Ascending aorta (tissue), 2 donors: ENCODE data around the gene MAPK12. TPM values are rescaled to one million over a fixed set of nuclear protein-coding genes. Genes with fewer than 3 reads are reported as not detected.

Source experiments
- DNase-seq, 2 donors: peaks; one replicate each; pipeline ENCODE4 v3.0.0-alpha.2; 2019; ENCODE audit warnings: low spot score in 2 of 2
- H3K27ac ChIP-seq, 2 donors: fragments of 200-600 bp; sonication (generic); one replicate each; pipeline ENCODE4 v1.5.1; 2016 to 2017; ENCODE audit warnings: mild to moderate bottlenecking in 1 of 2
- H3K27me3 ChIP-seq: fragments of 200-600 bp; sonication (generic); one replicate; pipeline ENCODE4 v1.5.1; 2017
- H3K36me3 ChIP-seq, 2 donors: fragments of 200-600 bp; sonication (generic); one replicate each; pipeline ENCODE4 v1.5.1; 2016
- H3K4me1 ChIP-seq, 2 donors: fragments of 200-600 bp; sonication (generic); one replicate each; pipeline ENCODE4 v1.5.1; 2016 to 2017; ENCODE audit warnings: mild to moderate bottlenecking in 1 of 2
- H3K4me3 ChIP-seq, 2 donors: fragments of 200-600 bp; sonication (generic); one replicate each; pipeline ENCODE4 v1.5.1; 2016 to 2017; ENCODE audit warnings: mild to moderate bottlenecking in 1 of 2
- H3K9me3 ChIP-seq, 2 donors: fragments of 200-600 bp; sonication (generic); one replicate each; pipeline ENCODE4 v1.5.1; 2016
- intact Hi-C: fragments of 100-400 bp; cut with DNase I; formaldehyde crosslinking; loops from one replicate; pipeline ENCODE4 v1.15.1; 2023
- total RNA-seq: library from RNA; depleted of rRNA; stranded (reverse); fragments of >200 nt; gene quantifications from one replicate; pipeline ENCODE4 v1.1.0, GENCODE V29; 2016
- TF ChIP-seq, protein P1 (sequence below), 3 experiments: fragments of 200-600 bp in 2 of 3; fragments of 450-650 bp in 1 of 3; sonication (generic) in 2 of 3; IDR thresholded peaks; one replicate each; pipeline ENCODE4 v1.5.1; 2016 to 2019; ENCODE audit warnings: antibody characterized with exemption in 3 of 3, mild to moderate bottlenecking in 1 of 3, moderate library complexity in 1 of 3

Gene MAPK12
- total RNA-seq, 1 donor from 2014 or later: 29.4 TPM

DNA sequence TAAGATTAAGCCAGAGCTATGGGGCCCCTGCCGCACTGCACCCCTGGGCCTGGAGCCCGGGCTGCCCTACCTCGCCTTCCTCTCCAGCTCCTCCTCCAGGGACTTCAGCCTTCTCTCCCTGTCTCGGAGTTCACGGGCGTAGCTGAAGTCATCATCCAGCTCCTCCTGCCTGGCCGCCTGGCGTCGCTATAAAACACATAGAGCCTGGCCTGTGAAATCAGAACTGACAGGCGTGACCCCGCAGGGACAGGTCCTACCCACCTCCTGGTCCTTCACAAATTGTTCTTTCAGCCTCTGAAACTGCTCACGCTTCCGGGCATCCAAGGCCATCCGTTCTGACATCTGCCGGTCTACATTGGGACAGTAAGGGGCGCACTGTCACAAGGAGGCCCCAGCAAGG lies 37.4 kb downstream of the MAPK12 start:
- Histone ChIP-seq H3K9me3 (no peaks in the 10 kb centered on the region), H3K36me3 (peaks cover 85 to 94% of the 10 kb centered on the region in 2 donors), H3K27ac (no peak overlapping the region), H3K27me3 (no peaks in the 10 kb centered on the region), H3K4me1 (no peaks in the 10 kb centered on the region), H3K4me3 (no peak overlapping the region)
- no peak for DNase-seq
- intact Hi-C loops: no loop called here
- TF ChIP-seq, protein P1, sequence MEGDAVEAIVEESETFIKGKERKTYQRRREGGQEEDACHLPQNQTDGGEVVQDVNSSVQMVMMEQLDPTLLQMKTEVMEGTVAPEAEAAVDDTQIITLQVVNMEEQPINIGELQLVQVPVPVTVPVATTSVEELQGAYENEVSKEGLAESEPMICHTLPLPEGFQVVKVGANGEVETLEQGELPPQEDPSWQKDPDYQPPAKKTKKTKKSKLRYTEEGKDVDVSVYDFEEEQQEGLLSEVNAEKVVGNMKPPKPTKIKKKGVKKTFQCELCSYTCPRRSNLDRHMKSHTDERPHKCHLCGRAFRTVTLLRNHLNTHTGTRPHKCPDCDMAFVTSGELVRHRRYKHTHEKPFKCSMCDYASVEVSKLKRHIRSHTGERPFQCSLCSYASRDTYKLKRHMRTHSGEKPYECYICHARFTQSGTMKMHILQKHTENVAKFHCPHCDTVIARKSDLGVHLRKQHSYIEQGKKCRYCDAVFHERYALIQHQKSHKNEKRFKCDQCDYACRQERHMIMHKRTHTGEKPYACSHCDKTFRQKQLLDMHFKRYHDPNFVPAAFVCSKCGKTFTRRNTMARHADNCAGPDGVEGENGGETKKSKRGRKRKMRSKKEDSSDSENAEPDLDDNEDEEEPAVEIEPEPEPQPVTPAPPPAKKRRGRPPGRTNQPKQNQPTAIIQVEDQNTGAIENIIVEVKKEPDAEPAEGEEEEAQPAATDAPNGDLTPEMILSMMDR (IDR thresholded peaks at IDR 0.05): no peak

DNA sequence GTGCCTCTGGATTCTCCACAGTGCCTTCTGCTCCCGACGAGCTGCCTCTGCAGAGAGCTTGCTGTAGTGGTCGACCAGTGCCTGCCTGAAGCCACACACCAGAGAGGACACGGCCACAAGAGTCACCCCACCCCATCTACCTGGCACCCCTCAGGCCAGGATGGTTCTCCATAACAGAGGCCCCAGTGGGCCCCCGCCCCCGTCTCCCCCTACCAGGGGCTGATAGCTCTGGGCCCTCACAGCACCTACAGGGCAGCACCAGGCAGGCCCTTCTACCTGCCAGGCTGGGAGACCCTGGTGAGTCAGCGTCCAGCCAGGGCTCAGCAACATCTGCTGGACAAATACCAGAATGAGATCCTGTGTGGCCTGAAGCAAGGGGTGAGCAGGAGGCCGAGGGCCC lies 39.0 kb downstream of the MAPK12 start:
- Histone ChIP-seq H3K4me1 (no peaks in the 10 kb centered on the region), H3K9me3 (no peaks in the 10 kb centered on the region), H3K27ac (no peak overlapping the region), H3K27me3 (no peaks in the 10 kb centered on the region), H3K4me3 (no peak overlapping the region), H3K36me3 (peaks cover 87 to 94% of the 10 kb centered on the region in 2 donors)
- TF ChIP-seq, protein P1 (IDR thresholded peaks at IDR 0.05): no peak
- no peak for DNase-seq
- intact Hi-C loops: no loop called here

DNA sequence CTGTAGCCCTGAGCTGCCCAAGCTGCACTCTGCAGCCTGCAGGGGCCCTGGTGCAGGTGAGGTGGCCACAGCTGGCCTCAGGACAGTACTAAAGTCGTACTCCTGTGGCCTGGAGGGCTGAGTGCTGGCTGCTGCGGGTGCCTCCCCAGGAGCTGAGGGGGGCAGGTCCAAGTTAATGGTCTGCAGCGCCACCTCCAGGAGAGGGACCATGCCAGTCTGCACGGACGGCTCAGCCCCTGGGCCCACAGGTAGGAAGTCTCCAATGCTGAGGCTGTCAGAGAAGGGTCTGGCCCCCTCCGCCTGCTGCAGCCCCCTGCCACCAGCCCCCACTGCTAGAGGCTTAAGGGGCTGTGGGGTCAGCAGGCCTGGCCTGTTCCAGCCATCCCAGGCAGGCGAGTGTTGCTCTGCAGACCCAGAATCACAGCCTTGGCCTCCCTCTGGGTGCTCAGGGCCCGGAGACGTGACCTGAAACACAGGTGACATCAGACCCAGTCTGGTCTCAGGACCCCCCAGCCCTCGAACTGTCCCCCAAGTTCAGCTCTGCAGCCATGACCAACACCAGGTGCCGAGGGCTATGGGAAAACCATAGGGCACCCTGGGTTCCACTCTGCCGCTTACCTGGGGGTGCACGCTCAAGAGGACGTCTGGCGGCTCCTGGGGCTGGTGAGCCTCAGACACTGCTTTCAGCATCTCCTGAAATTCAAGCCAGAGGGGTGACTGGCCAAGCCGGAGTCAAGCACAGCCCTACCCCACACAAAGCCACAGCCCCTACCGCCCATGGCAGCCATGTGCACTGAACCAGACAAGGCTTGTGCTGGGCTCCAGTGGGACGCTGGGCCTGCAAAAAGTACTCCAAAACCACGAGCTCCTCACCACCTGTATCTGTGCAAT lies 39.8 kb downstream of the MAPK12 start:
- no peak overlapping the region for H3K27ac ChIP-seq
- H3K36me3 ChIP-seq: peaks cover 87 to 94% of the 10 kb centered on the region in 2 donors
- intact Hi-C loops: no loop called here
- no peaks in the 10 kb centered on the region for H3K9me3 ChIP-seq
- no peak for DNase-seq
- no peak overlapping the region for H3K4me3 ChIP-seq
- TF ChIP-seq, protein P1 (IDR thresholded peaks at IDR 0.05): no peak
- no peaks in the 10 kb centered on the region for H3K27me3 ChIP-seq
- no peaks in the 10 kb centered on the region for H3K4me1 ChIP-seq

DNA sequence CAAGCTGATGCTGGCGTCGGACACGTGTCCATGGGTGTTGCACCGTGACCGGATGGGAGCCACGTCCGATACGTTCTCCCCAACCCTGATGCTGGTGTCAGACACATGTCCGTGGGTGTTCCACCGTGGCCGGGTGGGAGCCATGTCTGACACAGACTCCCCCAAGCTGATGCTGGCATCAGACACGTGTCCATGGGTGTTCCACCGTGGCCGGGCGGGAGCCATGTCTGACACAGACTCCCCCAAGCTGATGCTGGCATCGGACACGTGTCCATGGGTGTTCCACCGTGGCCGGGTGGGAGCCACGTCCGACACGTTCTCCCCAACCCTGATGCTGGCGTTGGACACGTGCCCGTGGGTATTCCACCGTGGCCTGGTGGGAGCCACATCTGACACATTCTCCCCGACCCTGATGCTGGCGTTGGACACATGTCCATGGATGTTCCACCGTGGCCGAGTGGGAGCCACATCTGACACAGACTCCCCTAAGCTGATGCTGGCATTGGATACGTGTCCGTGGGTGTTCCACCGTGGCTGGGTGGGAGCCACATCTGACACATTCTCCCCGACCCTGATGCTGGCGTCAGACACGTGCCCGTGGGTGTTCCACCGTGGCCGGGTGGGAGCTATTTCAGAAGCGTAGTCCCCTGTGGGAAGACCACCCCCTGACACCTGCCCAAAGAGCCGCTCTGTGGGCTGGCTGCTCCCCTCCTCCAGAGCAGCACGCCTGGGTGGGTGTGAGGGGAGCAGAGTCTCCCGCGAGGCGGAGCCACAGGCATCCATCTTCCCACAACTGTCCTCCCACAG lies 40.7 kb downstream of the MAPK12 start:
- H3K36me3 ChIP-seq: peaks cover 87 to 94% of the 10 kb centered on the region in 2 donors
- intact Hi-C loops: no loop called here
- DNase-seq: no peak
- no peaks in the 10 kb centered on the region for H3K9me3 ChIP-seq
- H3K27ac ChIP-seq: no peak overlapping the region
- no peaks in the 10 kb centered on the region for H3K4me1 ChIP-seq
- H3K27me3 ChIP-seq: no peaks in the 10 kb centered on the region
- TF ChIP-seq, protein P1 (IDR thresholded peaks at IDR 0.05): no peak
- H3K4me3 ChIP-seq: no peak overlapping the region

DNA sequence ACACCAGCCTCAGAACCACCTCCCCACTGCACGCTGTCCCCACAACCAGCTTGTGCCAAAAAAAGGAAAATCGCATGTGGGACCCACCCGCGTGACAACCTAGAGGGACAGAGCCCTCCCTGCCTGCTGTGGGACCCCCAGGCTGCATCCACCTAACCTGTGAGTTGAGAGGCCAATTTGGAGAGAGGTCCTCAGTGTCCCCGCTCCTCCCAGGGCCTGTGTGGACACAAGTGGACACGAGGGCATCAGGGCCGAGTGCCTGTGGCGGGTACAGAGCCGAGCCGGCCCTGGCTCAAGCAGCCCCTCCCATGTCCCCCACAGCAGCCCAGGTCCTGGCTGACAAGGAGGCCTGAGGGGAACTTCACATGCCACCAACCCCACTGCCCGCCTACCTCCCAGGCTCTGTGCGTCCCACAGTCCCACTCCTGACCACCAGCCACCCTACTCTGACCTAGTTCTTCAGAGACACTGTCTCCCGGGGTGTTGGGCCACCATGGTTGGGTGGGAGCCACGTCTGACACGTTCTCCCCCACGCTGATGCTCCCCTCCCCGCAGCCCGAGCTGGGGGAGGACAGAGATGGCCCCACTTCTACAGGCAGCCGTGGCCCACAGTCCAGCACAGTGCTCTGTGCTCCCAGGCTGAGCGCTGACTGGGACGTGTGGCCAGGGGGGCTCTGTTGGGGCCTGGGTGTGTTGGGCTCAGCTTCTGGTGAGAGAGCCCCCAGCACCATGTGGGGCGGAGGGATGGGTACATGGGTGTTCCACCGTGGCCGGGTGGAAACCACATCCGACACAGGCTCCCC lies 41.5 kb downstream of the MAPK12 start:
- no peaks in the 10 kb centered on the region for H3K4me1 ChIP-seq
- no peaks in the 10 kb centered on the region for H3K27me3 ChIP-seq
- H3K9me3 ChIP-seq: no peaks in the 10 kb centered on the region
- H3K4me3 ChIP-seq: no peak overlapping the region
- no peak for DNase-seq
- no peak overlapping the region for H3K27ac ChIP-seq
- TF ChIP-seq, protein P1 (IDR thresholded peaks at IDR 0.05): no peak
- intact Hi-C loops: no loop called here
- peaks cover 83 to 92% of the 10 kb centered on the region in 2 donors for H3K36me3 ChIP-seq
